HCT116 (cell line): ENCODE results near the gene PLCD3. TPM values are rescaled to one million over a fixed set of nuclear protein-coding genes. Genes with fewer than 3 reads are reported as not detected.

ENCODE experiments used
- ATAC-seq: fragments of 200-7000 bp; cut with Tn5 transposase; 2 replicates; pipeline ENCODE4 v1.9.1; 2020; ENCODE audit warnings: mild to moderate bottlenecking, moderate library complexity
- BruUV-seq: library from RNA; stranded (reverse); fragments of 400-500 nt; replicated peaks from 2 replicates; lab custom pipeline; 2021; lab: Mats Ljungman, UMichigan
- CTCF ChIA-PET: fragments of 300-600 bp; sonication (Branson Sonifier 250); formaldehyde crosslinking; loops from one replicate; lab custom pipeline; 2021; ENCODE audit warnings: antibody characterized with exemption; lab: Charles Lee
- POLR2A ChIA-PET: fragments of 300-600, 350-600 bp; sonication (Branson Sonifier 250); formaldehyde crosslinking; loops from one replicate; lab custom pipeline; 2021; ENCODE audit warnings: antibody characterized with exemption; lab: Charles Lee
- RAD21 ChIA-PET, 2 experiments: fragments of 300-600 bp; sonication (Branson Sonifier 250); formaldehyde crosslinking; loops; one replicate each; lab custom pipeline; 2023; ENCODE audit warnings: low total read pairs in 2 of 2; ENCODE audit not compliant: uncharacterized antibody in 2 of 2, unreplicated experiment in 2 of 2, low non-redundant PET in 1 of 2; lab: Charles Lee
- DNase-seq: peaks from one replicate; pipeline ENCODE4 v3.0.0-alpha.2; 2010; ENCODE audit warnings: low read depth, low spot score
- H2AFZ ChIP-seq: fragments of 200-600 bp; shearing (Covaris generic), sonication (generic); 2 replicates; pipeline ENCODE4 v1.6.1; 2017; ENCODE audit warnings: low read depth, mixed run types, mixed read lengths, antibody characterized with exemption, low read length; ENCODE audit not compliant: poor library complexity, severe bottlenecking
- H3K27ac ChIP-seq: 2 replicates; pipeline ENCODE4 v1.5.1; 2012; ENCODE audit warnings: low read depth, low read length
- H3K27me3 ChIP-seq: fragments of 200-600 bp; sonication (generic); 2 replicates; pipeline ENCODE4 v1.6.1; 2016; ENCODE audit warnings: mixed run types, low read length, mixed read lengths; ENCODE audit not compliant: insufficient read depth
- H3K36me3 ChIP-seq, 2 experiments: fragments of 200-500 bp in 1 of 2; fragments of 200-600 bp in 1 of 2; sonication (Bioruptor generic) in 1 of 2; sonication (generic) in 1 of 2; 2 replicates each; pipeline versions ENCODE4 v1.5.1 to v1.6.1; 2014 to 2016; ENCODE audit warnings: low read length in 2 of 2, inconsistent platforms in 1 of 2, mixed read lengths in 1 of 2, mixed run types in 1 of 2; ENCODE audit not compliant: insufficient read depth in 2 of 2, control insufficient read depth in 1 of 2
- H3K4me1 ChIP-seq, 2 experiments: fragments of 200-600 bp in 1 of 2; sonication (generic) in 1 of 2; 2 replicates each; pipeline versions ENCODE4 v1.5.1 to v1.6.1; 2012 to 2017; ENCODE audit warnings: low read length in 2 of 2, inconsistent platforms in 1 of 2, mild to moderate bottlenecking in 1 of 2, mixed read lengths in 1 of 2, mixed run types in 1 of 2, moderate library complexity in 1 of 2; ENCODE audit not compliant: insufficient read depth in 2 of 2, control insufficient read depth in 1 of 2
- H3K4me2 ChIP-seq: fragments of 200-600 bp; sonication (generic); 2 replicates; pipeline ENCODE4 v1.6.1; 2017; ENCODE audit warnings: mixed run types, low read length, mixed read lengths
- H3K4me3 ChIP-seq, 2 experiments: fragments of 200-600 bp in 1 of 2; sonication (generic) in 1 of 2; replicated peaks in 1 of 2; 2 replicates each; pipeline ENCODE4 v1.5.1; 2011 to 2016; ENCODE audit warnings: low read length in 2 of 2, control low read depth in 1 of 2, low read depth in 1 of 2, mild to moderate bottlenecking in 1 of 2, mixed read lengths in 1 of 2, mixed run types in 1 of 2
- H3K79me2 ChIP-seq: fragments of 200-600 bp; sonication (generic); 2 replicates; pipeline ENCODE4 v1.6.1; 2017; ENCODE audit warnings: mild to moderate bottlenecking, mixed run types, low read length, moderate library complexity, mixed read lengths; ENCODE audit not compliant: insufficient read depth
- H3K9ac ChIP-seq: fragments of 200-600 bp; sonication (generic); 2 replicates; pipeline ENCODE4 v1.6.1; 2016; ENCODE audit warnings: low read length, mixed read lengths
- H3K9me2 ChIP-seq: fragments of 200-600 bp; sonication (generic), shearing (Covaris generic); 2 replicates; pipeline ENCODE4 v1.6.1; 2017; ENCODE audit warnings: mixed run types, mild to moderate bottlenecking, moderate library complexity; ENCODE audit not compliant: insufficient read depth
- H3K9me3 ChIP-seq, 2 experiments: fragments of 200-500 bp in 1 of 2; fragments of 200-600 bp in 1 of 2; sonication (Bioruptor generic) in 1 of 2; sonication (generic) in 1 of 2; 2 replicates each; pipeline ENCODE4 v1.6.1; 2014 to 2017; ENCODE audit warnings: low read length in 2 of 2, mixed read lengths in 2 of 2, inconsistent platforms in 1 of 2, low read depth in 1 of 2, mild to moderate bottlenecking in 1 of 2, mixed run types in 1 of 2, moderate library complexity in 1 of 2; ENCODE audit not compliant: control insufficient read depth in 1 of 2, insufficient read depth in 1 of 2
- H4K20me1 ChIP-seq: fragments of 200-600 bp; sonication (generic), shearing (Covaris generic); 2 replicates; pipeline ENCODE4 v1.6.1; 2017; ENCODE audit warnings: mixed run types, mild to moderate bottlenecking, moderate library complexity; ENCODE audit not compliant: insufficient read depth
- CBX3 ChIP-seq: IDR thresholded peaks from 2 replicates; pipeline ENCODE4 v1.6.1; 2012; ENCODE audit warnings: low read depth
- ELF1 ChIP-seq: IDR thresholded peaks from 2 replicates; pipeline ENCODE4 v1.6.1; 2012; ENCODE audit warnings: low read depth, borderline replicate concordance
- EZH2phosphoT487 ChIP-seq: fragments of 200-600 bp; IDR thresholded peaks from 2 replicates; pipeline ENCODE4 v1.6.1; 2018; ENCODE audit warnings: antibody characterized with exemption, borderline replicate concordance
- JUND ChIP-seq: IDR thresholded peaks from 2 replicates; pipeline ENCODE4 v1.6.1; 2012
- POLR2A ChIP-seq: IDR thresholded peaks from 2 replicates; pipeline ENCODE4 v1.7.0; 2011; ENCODE audit warnings: borderline replicate concordance; ENCODE audit not compliant: insufficient read depth, insufficient read length; ENCODE audit errors: extremely low read depth
- RAD21 ChIP-seq: IDR thresholded peaks from 2 replicates; pipeline ENCODE4 v1.6.1; 2012; ENCODE audit warnings: low read depth, mild to moderate bottlenecking
- SP1 ChIP-seq: IDR thresholded peaks from 2 replicates; pipeline ENCODE4 v1.6.1; 2012; ENCODE audit warnings: low read depth
- SRF ChIP-seq: IDR thresholded peaks from 2 replicates; pipeline ENCODE4 v1.6.1; 2012; ENCODE audit warnings: low read depth
- YY1 ChIP-seq: IDR thresholded peaks from 2 replicates; pipeline ENCODE4 v1.6.1; 2011; ENCODE audit warnings: low read length, low read depth, moderate library complexity, mild to moderate bottlenecking; ENCODE audit not compliant: insufficient replicate concordance; ENCODE audit errors: extremely low read depth
- ZBTB33 ChIP-seq: IDR thresholded peaks from 2 replicates; pipeline ENCODE4 v1.6.1; 2011; ENCODE audit warnings: mild to moderate bottlenecking, low read length, moderate library complexity; ENCODE audit not compliant: insufficient replicate concordance; ENCODE audit errors: extremely low read depth
- ZFX ChIP-seq: fragments of 450-650 bp; IDR thresholded peaks from 2 replicates; pipeline ENCODE4 v1.6.1; 2017
- intact Hi-C: fragments of 100-400 bp; cut with micrococcal nuclease; formaldehyde crosslinking; loops from 2 replicates; pipeline ENCODE4 v1.10.0; 2022
- total RNA-seq: library from RNA; stranded (reverse); gene quantifications from one replicate; pipeline ENCODE4 v1.2.1, GENCODE V29; 2021; ENCODE audit not compliant: unreplicated experiment
- TF ChIP-seq, protein P1 (sequence below): IDR thresholded peaks from 2 replicates; pipeline ENCODE4 v1.6.1; 2012
- TF ChIP-seq, protein P2 (sequence below), 3 experiments: fragments of 200-600 bp in 1 of 3; sonication (generic) in 1 of 3; IDR thresholded peaks in 2 of 3; conservative IDR thresholded peaks in 1 of 3; 2 replicates each; pipeline ENCODE4 v1.5.1; 2012 to 2017; ENCODE audit warnings: low read depth in 2 of 3, low read length in 2 of 3, antibody characterized with exemption in 1 of 3, borderline replicate concordance in 1 of 3, control low read depth in 1 of 3, mild to moderate bottlenecking in 1 of 3, mixed read lengths in 1 of 3, mixed run types in 1 of 3, moderate library complexity in 1 of 3; ENCODE audit not compliant: insufficient read depth in 1 of 3

Gene PLCD3
- total RNA-seq, 1 experiment from 2014 or later: 197 TPM

DNA sequence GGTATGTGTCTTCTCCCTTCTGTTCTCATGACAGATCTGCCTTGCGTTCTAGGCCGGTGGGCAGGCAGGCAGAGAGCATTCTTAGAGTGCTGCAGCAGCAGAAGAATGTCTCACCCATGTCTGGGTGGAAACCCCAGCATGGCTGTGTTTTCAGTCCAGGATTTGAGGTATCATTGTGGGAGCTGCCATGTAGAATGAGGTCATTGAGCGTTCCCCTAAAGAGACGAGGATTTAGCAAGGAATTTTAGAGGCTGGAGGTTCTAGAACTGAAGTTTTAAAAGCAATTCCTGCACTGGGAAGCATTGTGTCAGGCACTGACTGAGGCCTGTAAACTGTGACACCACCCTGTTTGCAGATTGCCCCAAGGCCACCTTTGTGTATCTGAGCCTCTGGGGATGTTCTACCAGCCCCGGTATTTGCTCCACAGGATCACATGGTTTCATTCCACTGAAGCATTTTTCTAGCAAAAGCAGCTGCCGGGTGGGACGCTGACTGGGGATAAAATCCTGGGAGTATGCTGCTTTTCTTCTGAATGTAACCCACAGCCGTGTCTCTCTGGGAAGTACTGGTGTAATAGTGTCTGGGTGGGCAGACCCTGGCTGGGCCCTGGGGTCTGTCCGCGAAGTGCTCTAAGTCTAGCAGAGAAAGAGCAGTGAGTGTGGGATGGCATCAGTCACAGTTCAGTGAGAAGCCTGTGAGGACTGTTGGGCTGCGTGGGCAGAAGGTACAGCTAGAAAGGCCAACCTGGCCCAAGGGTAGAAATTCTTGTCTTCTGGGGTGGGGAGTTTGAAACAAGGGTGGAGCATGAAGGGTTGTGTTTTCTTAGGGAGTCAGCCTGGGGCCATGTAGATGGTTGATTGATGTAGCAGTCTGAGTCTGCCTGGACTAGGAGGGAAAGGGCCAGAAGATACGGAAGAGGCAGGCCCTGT is 30.2 kb downstream of the PLCD3 start:
- no peak overlapping the region for H3K4me2 ChIP-seq
- H3K4me3 ChIP-seq: no peak overlapping the region
- TF ChIP-seq POLR2A: no peak
- TF ChIP-seq SP1: no peak
- H3K9me3 ChIP-seq: no peaks in the 10 kb centered on the region
- DNase-seq: no peak
- peaks cover 7% of the 10 kb centered on the region; the same call in 1 of the 2 replicates for H3K79me2 ChIP-seq
- H3K4me1 ChIP-seq: peaks cover 0 to 3% of the 10 kb centered on the region in 2 experiments; a peak in 1 of 4 replicates
- H3K27ac ChIP-seq: no peak overlapping the region
- ATAC-seq: no peak
- H3K36me3 ChIP-seq: peaks cover 42 to 60% of the 10 kb centered on the region in 2 experiments
- no peaks in the 10 kb centered on the region for H3K9me2 ChIP-seq
- intact Hi-C loops: no loop called here
- no peak overlapping the region for H2AFZ ChIP-seq
- no peak overlapping the region for H3K9ac ChIP-seq
- POLR2A ChIA-PET: no interaction called here
- RAD21 ChIA-PET: no interaction called here
- no TSS peak for BruUV-seq
- CTCF ChIA-PET: no interaction called here
- H4K20me1 ChIP-seq: no peaks in the 10 kb centered on the region
- H3K27me3 ChIP-seq: no peaks in the 10 kb centered on the region

GRCh38 chr17:45101546-45101882 is 30.8 kb downstream of the PLCD3 start:
- TF ChIP-seq RAD21 (no peak), ZFX (no peak), EZH2phosphoT487 (no peak), SRF (no peak), YY1 (no peak), JUND (no peak), ZBTB33 (no peak), ELF1 (no peak), CBX3 (no peak)
- TF ChIP-seq, protein P1, sequence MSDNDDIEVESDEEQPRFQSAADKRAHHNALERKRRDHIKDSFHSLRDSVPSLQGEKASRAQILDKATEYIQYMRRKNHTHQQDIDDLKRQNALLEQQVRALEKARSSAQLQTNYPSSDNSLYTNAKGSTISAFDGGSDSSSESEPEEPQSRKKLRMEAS: no peak
- TF ChIP-seq, protein P2, sequence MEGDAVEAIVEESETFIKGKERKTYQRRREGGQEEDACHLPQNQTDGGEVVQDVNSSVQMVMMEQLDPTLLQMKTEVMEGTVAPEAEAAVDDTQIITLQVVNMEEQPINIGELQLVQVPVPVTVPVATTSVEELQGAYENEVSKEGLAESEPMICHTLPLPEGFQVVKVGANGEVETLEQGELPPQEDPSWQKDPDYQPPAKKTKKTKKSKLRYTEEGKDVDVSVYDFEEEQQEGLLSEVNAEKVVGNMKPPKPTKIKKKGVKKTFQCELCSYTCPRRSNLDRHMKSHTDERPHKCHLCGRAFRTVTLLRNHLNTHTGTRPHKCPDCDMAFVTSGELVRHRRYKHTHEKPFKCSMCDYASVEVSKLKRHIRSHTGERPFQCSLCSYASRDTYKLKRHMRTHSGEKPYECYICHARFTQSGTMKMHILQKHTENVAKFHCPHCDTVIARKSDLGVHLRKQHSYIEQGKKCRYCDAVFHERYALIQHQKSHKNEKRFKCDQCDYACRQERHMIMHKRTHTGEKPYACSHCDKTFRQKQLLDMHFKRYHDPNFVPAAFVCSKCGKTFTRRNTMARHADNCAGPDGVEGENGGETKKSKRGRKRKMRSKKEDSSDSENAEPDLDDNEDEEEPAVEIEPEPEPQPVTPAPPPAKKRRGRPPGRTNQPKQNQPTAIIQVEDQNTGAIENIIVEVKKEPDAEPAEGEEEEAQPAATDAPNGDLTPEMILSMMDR (IDR thresholded peaks at IDR 0.05 in 2 of 3, conservative IDR thresholded peaks at IDR 0.05 in 1 of 3; ENCODE audit: borderline replicate concordance in 1 of 3, insufficient read depth in 1 of 3, low read depth in 2 of 3, low read length in 2 of 3): no peak
- Histone ChIP-seq H3K4me2 (no peak overlapping the region), H3K9ac (no peak overlapping the region), H2AFZ (no peak overlapping the region), H3K4me3 (no peak overlapping the region), H3K9me2 (no peaks in the 10 kb centered on the region), H3K27ac (no peak overlapping the region), H3K9me3 (no peaks in the 10 kb centered on the region), H3K79me2 (peaks cover 7% of the 10 kb centered on the region; the same call in 1 of the 2 replicates), H3K4me1 (peaks cover 0 to 3% of the 10 kb centered on the region in 2 experiments; a peak in 1 of 4 replicates), H3K36me3 (peaks cover 43 to 60% of the 10 kb centered on the region in 2 experiments), H3K27me3 (no peaks in the 10 kb centered on the region), H4K20me1 (no peaks in the 10 kb centered on the region)
- ChIA-PET POLR2A (no interaction called here), CTCF (no interaction called here), RAD21 (no interaction called here)
- DNase-seq: no peak
- intact Hi-C loops: no loop called here
- no TSS peak for BruUV-seq
- ATAC-seq: no peak
